GM19372 (cell line): ENCODE data around the gene APOL6.

ENCODE experiments used
- ATAC-seq: cut with Tn5 transposase; IDR thresholded peaks from one replicate; pipeline ENCODE4 v1.9.1; 2021; ENCODE audit warnings: mild to moderate bottlenecking, low read depth, moderate library complexity; ENCODE audit not compliant: unreplicated experiment

The APOL6 gene

DNA sequence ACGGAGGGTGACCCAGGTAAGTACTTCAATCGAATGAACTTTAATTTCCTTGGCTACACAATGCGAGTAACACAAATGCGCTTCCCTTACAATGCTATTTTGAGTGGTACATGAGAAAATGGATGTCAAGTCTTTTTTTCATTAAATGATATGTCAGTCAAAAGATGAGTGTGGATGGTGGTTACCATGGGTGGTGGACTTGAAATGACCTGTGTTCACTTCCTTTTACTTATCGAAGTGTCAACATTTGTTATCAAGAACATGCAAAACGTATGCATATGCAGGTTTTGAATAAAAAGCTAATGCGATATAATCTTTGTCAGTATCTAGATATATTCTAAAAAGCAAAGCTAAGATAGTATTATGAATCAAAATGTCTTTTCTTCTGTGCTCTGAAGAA is 60.7 kb downstream of the APOL6 start:
- no peak for ATAC-seq

DNA sequence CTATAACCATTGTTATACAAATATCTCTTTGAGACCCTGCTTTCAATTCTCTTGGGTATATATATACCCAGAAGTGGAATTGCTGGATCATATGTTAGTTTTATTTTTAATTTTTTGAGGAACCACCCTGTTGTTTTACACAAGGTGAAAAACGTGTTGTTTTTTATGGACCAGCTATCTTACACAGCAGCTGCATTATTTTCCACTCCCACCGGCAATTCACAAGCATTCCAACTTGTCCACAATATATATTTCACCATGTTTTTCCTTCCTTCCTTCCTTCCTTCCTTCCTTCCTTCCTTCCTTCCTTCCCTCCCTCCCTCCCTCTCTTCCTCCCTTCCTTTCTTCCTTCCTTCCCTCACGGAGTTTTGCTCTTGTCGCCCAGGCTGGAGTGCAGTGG is 63.1 kb downstream of the APOL6 start:
- ATAC-seq = no peak

DNA sequence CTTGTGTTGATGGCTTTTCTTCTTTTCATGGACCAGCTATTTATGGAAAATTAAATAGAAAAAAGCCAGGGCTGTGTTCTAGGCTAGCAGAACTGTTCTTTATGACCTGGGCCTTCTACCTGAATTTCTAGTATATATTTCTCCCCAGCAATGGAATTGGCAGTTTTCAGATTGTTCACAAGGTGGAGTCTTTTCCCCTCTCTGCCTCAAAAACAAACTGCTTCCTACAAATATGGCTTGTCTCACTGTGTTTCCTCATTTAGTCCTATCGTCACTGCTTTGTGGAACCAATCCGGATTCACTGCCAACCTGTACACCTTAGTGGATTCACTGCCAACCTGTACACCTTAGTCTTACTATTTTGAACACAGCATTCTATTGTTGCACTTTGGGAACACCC is 64.4 kb downstream of the APOL6 start:
- ATAC-seq = no peak

DNA sequence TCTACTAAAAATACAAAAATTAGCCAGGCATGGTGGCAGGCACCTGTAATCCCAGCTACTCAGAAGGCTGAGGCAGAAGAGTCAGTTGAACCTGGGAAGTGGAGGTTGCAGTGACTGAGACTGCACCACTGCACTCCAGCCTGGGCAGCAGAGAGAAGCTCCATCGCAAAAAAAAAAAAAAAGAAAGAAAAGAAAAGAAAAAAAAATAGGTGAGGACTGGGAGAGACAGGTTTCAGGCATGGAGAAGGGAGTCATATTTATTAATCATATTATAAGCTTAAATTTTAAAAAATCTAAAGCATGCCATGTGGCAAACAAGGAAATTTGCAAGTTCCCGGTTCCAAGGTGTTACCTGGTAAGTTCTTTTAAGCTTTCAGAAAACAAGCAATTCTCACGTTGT is 69.3 kb downstream of the APOL6 start, which contains the start of gene APOL5:
APOL5 (plus strand) TSS at position 301 of the 400 bp plus-strand sequence; CDS start at position 301, 0 bp downstream.
- no peak for ATAC-seq
